H1 (cell line): ENCODE results near the gene LAMA4. TPM values are rescaled to one million over a fixed set of nuclear protein-coding genes. Genes with fewer than 3 reads are reported as not detected.

ENCODE experiments used
- CTCF ChIA-PET: fragments of 300-600 bp; sonication (Branson Sonifier 250); formaldehyde crosslinking; loops from one replicate; lab custom pipeline; 2021; ENCODE audit not compliant: partially characterized antibody; lab: Charles Lee
- POLR2A ChIA-PET: fragments of 300-600 bp; sonication (Branson Sonifier 250); formaldehyde crosslinking; loops from one replicate; lab custom pipeline; 2021; ENCODE audit warnings: inconsistent platforms; ENCODE audit not compliant: partially characterized antibody; lab: Charles Lee
- DNase-seq, 2 experiments: peaks; one replicate each; pipeline versions ENCODE4 v3.0.0 to v3.0.0-alpha.2; 2010 to 2022; ENCODE audit warnings: low spot score in 2 of 2, low read depth in 1 of 2, mixed read lengths in 1 of 2
- FAIRE-seq: peaks from 2 replicates; lab custom pipeline; 2011; peaks lifted over from hg19 to GRCh38; lab: Jason Lieb, UNC
- H2AFZ ChIP-seq: 2 replicates; pipeline ENCODE4 v1.8.1; 2012; ENCODE audit warnings: low read length, inconsistent platforms
- H2AK5ac ChIP-seq: 2 replicates; pipeline ENCODE4 v1.6.1; 2013; ENCODE audit warnings: low read depth, low read length
- H2BK120ac ChIP-seq: replicated peaks from 2 replicates; pipeline ENCODE3; 2013; ENCODE audit warnings: low read depth, low read length, inconsistent platforms
- H2BK12ac ChIP-seq: 2 replicates; pipeline ENCODE4 v1.6.1; 2013; ENCODE audit warnings: low read depth, low read length
- H2BK15ac ChIP-seq: 2 replicates; pipeline ENCODE4 v1.6.1; 2013; ENCODE audit warnings: low read length
- H2BK20ac ChIP-seq: 2 replicates; pipeline ENCODE4 v1.6.1; 2013; ENCODE audit warnings: low read length
- H2BK5ac ChIP-seq: 2 replicates; pipeline ENCODE4 v1.6.1; 2013; ENCODE audit warnings: low read depth, low read length
- H3K14ac ChIP-seq: 2 replicates; pipeline ENCODE4 v1.6.1; 2013; ENCODE audit warnings: inconsistent platforms; ENCODE audit not compliant: insufficient read length
- H3K18ac ChIP-seq: 2 replicates; pipeline ENCODE4 v1.6.1; 2013; ENCODE audit warnings: low read length; ENCODE audit errors: extremely low read depth
- H3K23ac ChIP-seq: 2 replicates; pipeline ENCODE4 v1.6.1; 2013; ENCODE audit warnings: inconsistent platforms; ENCODE audit not compliant: insufficient read length
- H3K23me2 ChIP-seq: 2 replicates; pipeline ENCODE4 v1.6.1; 2013; ENCODE audit warnings: low read depth, low read length
- H3K27ac ChIP-seq: 2 replicates; pipeline ENCODE4 v1.6.1; 2011; ENCODE audit warnings: low read depth, low read length, inconsistent platforms
- H3K27me3 ChIP-seq, 4 experiments: replicated peaks in 1 of 4; 1 replicate in 1 of 4; 2 replicates in 3 of 4; pipeline versions ENCODE4 v1.6.1 to v1.8.1; 2011 to 2013; ENCODE audit warnings: low read length in 3 of 4, mild to moderate bottlenecking in 3 of 4, inconsistent platforms in 2 of 4, mixed read lengths in 2 of 4, moderate library complexity in 1 of 4; ENCODE audit not compliant: control insufficient read depth in 3 of 4, insufficient read depth in 3 of 4; ENCODE audit errors: extremely low read depth in 1 of 4
- H3K36me3 ChIP-seq, 4 experiments: 2 replicates each; pipeline versions ENCODE4 v1.6.1 to v1.8.1; 2011 to 2013; ENCODE audit warnings: mild to moderate bottlenecking in 4 of 4, low read length in 3 of 4, moderate library complexity in 2 of 4, control low read depth in 1 of 4, inconsistent platforms in 1 of 4; ENCODE audit not compliant: insufficient read depth in 4 of 4, control insufficient read depth in 2 of 4
- H3K4ac ChIP-seq: replicated peaks from 2 replicates; pipeline ENCODE3; 2013; ENCODE audit warnings: low read length, low read depth, mixed read lengths, inconsistent platforms; ENCODE audit not compliant: insufficient read length
- H3K4me1 ChIP-seq, 4 experiments: replicated peaks in 1 of 4; 1 replicate in 1 of 4; 2 replicates in 3 of 4; pipeline versions ENCODE4 v1.6.1 to v1.8.1; 2011 to 2013; ENCODE audit warnings: low read length in 3 of 4, inconsistent platforms in 2 of 4, mixed read lengths in 1 of 4; ENCODE audit not compliant: insufficient read depth in 4 of 4, control insufficient read depth in 3 of 4
- H3K4me2 ChIP-seq, 2 experiments: 2 replicates each; pipeline versions ENCODE4 v1.6.1 to v1.8.1; 2011 to 2013; ENCODE audit warnings: low read depth in 2 of 2, low read length in 2 of 2, control low read depth in 1 of 2, inconsistent platforms in 1 of 2, mild to moderate bottlenecking in 1 of 2; ENCODE audit not compliant: insufficient read depth in 1 of 2
- H3K4me3 ChIP-seq, 4 experiments: fragments of 200-600, 300-600 bp in 1 of 4; sonication (generic), shearing (Covaris generic), sonication (Bioruptor Twin) in 1 of 4; 2 replicates each; pipeline versions ENCODE4 v1.5.1 to v1.8.1; 2011 to 2016; ENCODE audit warnings: low read length in 4 of 4, low read depth in 3 of 4, control low read depth in 2 of 4, inconsistent platforms in 2 of 4, mild to moderate bottlenecking in 2 of 4, mixed read lengths in 1 of 4, moderate library complexity in 1 of 4; ENCODE audit not compliant: insufficient read depth in 2 of 4; ENCODE audit errors: extremely low read depth in 1 of 4
- H3K56ac ChIP-seq: replicated peaks from 2 replicates; pipeline ENCODE3; 2013; ENCODE audit warnings: low read depth, mild to moderate bottlenecking, mixed read lengths, low read length, inconsistent platforms; ENCODE audit not compliant: insufficient read length
- H3K79me1 ChIP-seq: 2 replicates; pipeline ENCODE4 v1.6.1; 2013; ENCODE audit warnings: low read depth, low read length, control low read depth
- H3K79me2 ChIP-seq, 2 experiments: 2 replicates each; pipeline versions ENCODE4 v1.6.1 to v1.8.1; 2012 to 2013; ENCODE audit warnings: low read length in 2 of 2, mild to moderate bottlenecking in 2 of 2, inconsistent platforms in 1 of 2; ENCODE audit not compliant: insufficient read depth in 2 of 2, control insufficient read depth in 1 of 2
- H3K9ac ChIP-seq, 4 experiments: replicated peaks in 1 of 4; 1 replicate in 1 of 4; 2 replicates in 3 of 4; pipeline versions ENCODE4 v1.6.1 to v1.8.1; 2011 to 2013; ENCODE audit warnings: low read depth in 3 of 4, low read length in 3 of 4, control low read depth in 2 of 4, mild to moderate bottlenecking in 2 of 4, moderate library complexity in 2 of 4, inconsistent platforms in 1 of 4; ENCODE audit errors: extremely low read depth in 1 of 4
- H3K9me3 ChIP-seq, 2 experiments: 2 replicates each; pipeline versions ENCODE4 v1.6.1 to v1.8.1; 2012 to 2013; ENCODE audit warnings: mild to moderate bottlenecking in 2 of 2, moderate library complexity in 2 of 2, control low read depth in 1 of 2, inconsistent platforms in 1 of 2, low read depth in 1 of 2, low read length in 1 of 2, mixed read lengths in 1 of 2; ENCODE audit not compliant: insufficient read depth in 2 of 2
- H4K20me1 ChIP-seq, 2 experiments: replicated peaks in 1 of 2; 2 replicates each; pipeline versions ENCODE3 to v1.8.1; 2011 to 2013; ENCODE audit warnings: inconsistent platforms in 2 of 2, low read length in 2 of 2, mild to moderate bottlenecking in 1 of 2; ENCODE audit not compliant: insufficient read depth in 2 of 2, control insufficient read depth in 1 of 2
- H4K5ac ChIP-seq: 2 replicates; pipeline ENCODE4 v1.6.1; 2013; ENCODE audit warnings: low read length, low read depth, mixed read lengths, inconsistent platforms; ENCODE audit not compliant: insufficient read length
- H4K8ac ChIP-seq: 2 replicates; pipeline ENCODE4 v1.8.0; 2013; ENCODE audit warnings: mild to moderate bottlenecking, moderate library complexity, low read length, inconsistent platforms; ENCODE audit not compliant: insufficient read depth; ENCODE audit errors: extremely low read depth
- H4K91ac ChIP-seq: replicated peaks from 2 replicates; pipeline ENCODE3; 2013; ENCODE audit warnings: low read length, mixed read lengths, inconsistent platforms; ENCODE audit not compliant: insufficient read length
- BACH1 ChIP-seq: IDR thresholded peaks from 2 replicates; pipeline ENCODE4 v1.6.1; 2012; ENCODE audit warnings: low read length, improper control_type of control experiment
- CTCF ChIP-seq, 3 experiments: IDR thresholded peaks; 1 replicate in 2 of 3; 2 replicates in 1 of 3; pipeline versions ENCODE4 v1.5.1 to v1.6.1; 2011; ENCODE audit warnings: low read length in 3 of 3, mild to moderate bottlenecking in 3 of 3, inconsistent platforms in 2 of 3, low read depth in 1 of 3, moderate library complexity in 1 of 3; ENCODE audit not compliant: insufficient read depth in 1 of 3; ENCODE audit errors: control extremely low read depth in 1 of 3
- EGR1 ChIP-seq: IDR thresholded peaks from 2 replicates; pipeline ENCODE4 v1.6.1; 2011; ENCODE audit warnings: low read depth, low read length, borderline replicate concordance
- HDAC6 ChIP-seq: IDR thresholded peaks from one replicate; pipeline ENCODE4 v1.7.1; 2012; ENCODE audit warnings: low read depth, mild to moderate bottlenecking, inconsistent platforms, low read length, moderate library complexity
- MAX ChIP-seq: IDR thresholded peaks from 2 replicates; pipeline ENCODE4 v1.6.1; 2012; ENCODE audit warnings: inconsistent platforms
- NANOG ChIP-seq: IDR thresholded peaks from 2 replicates; pipeline ENCODE4 v1.6.1; 2011; ENCODE audit warnings: low read length, low read depth, mild to moderate bottlenecking, inconsistent platforms; ENCODE audit not compliant: insufficient read depth, poor library complexity, severe bottlenecking
- PHF8 ChIP-seq: fragments of 200-600 bp; sonication (generic); conservative IDR thresholded peaks from 2 replicates; pipeline ENCODE4 v1.7.1; 2012; ENCODE audit warnings: low read depth, mild to moderate bottlenecking, inconsistent platforms, low read length, moderate library complexity
- POU5F1 ChIP-seq: IDR thresholded peaks from 2 replicates; pipeline ENCODE4 v1.6.1; 2011; ENCODE audit warnings: low read depth, mild to moderate bottlenecking, low read length, moderate library complexity
- SAP30 ChIP-seq: fragments of 300-600 bp; sonication (generic); IDR thresholded peaks from 2 replicates; pipeline ENCODE4 v1.7.1; 2012; ENCODE audit warnings: low read length, moderate library complexity, mild to moderate bottlenecking, inconsistent platforms; ENCODE audit not compliant: insufficient read depth, insufficient replicate concordance
- SIRT6 ChIP-seq: IDR thresholded peaks from one replicate; pipeline ENCODE4 v1.7.1; 2012; ENCODE audit warnings: low read length, inconsistent platforms
- SIX5 ChIP-seq: IDR thresholded peaks from 2 replicates; pipeline ENCODE4 v1.6.1; 2011; ENCODE audit warnings: mild to moderate bottlenecking, low read depth, low read length
- TBP ChIP-seq: IDR thresholded peaks from 2 replicates; pipeline ENCODE4 v1.6.1; 2011; ENCODE audit warnings: low read depth, low read length, improper control_type of control experiment
- WGBS, 2 experiments: shearing (Covaris generic) in 1 of 2; methylation state at CpG; one replicate each; pipeline versions ENCODE4 v1.1.6 to v1.1.7; 2013 to 2015; ENCODE audit warnings: low lambda C conversion rate in 2 of 2, mixed read lengths in 2 of 2, inconsistent platforms in 1 of 2, low coverage in 1 of 2, missing lambda C conversion rate in 1 of 2; ENCODE audit not compliant: insufficient replicate concordance in 2 of 2, insufficient coverage in 1 of 2, insufficient read length in 1 of 2; ENCODE audit errors: extremely low coverage in 1 of 2, missing lambda C conversion rate in 1 of 2; 5-methylcytosine and 5-hydroxymethylcytosine counted together
- polyA plus RNA-seq, 7 experiments: library from polyadenylated mRNA; depleted of rRNA in 3 of 7; stranded (reverse) in 5 of 7; unstranded in 2 of 7; fragments of >200 nt in 5 of 7; fragments of 200-250 nt in 2 of 7; gene quantifications; 1 replicate in 5 of 7; 2 replicates in 1 of 7; 4 replicates in 1 of 7; pipeline versions ENCODE4 v1.2.1 to v1.2.3, GENCODE V29; 2011 to 2013; ENCODE audit warnings: missing spikeins in 2 of 7, mixed read lengths in 2 of 7
- total RNA-seq: library from RNA; stranded (reverse); fragmentation: NEBNext Ultra II Directional; extraction: Animal tissue kit (Norgen Biotek cat#: 25700); gene quantifications from 2 replicates; pipeline ENCODE4 v1.2.1, GENCODE V29; 2021

LAMA4 gene
- total and polyA plus RNA-seq, 2 of the 8 experiments (the other 6 are each of a cell fraction or from before 2014, with no cell fraction given) = 0.95 to 1.5 TPM

GRCh38 chr6:112179631-112180030, 74.7 kb downstream of the LAMA4 start:
- no peaks in the 10 kb centered on the region for H3K23me2 ChIP-seq
- H3K9me3 ChIP-seq = no peaks in the 10 kb centered on the region
- no peak overlapping the region for H2AK5ac ChIP-seq
- no peak overlapping the region for H3K27ac ChIP-seq
- no peak overlapping the region for H3K4me3 ChIP-seq
- H4K91ac ChIP-seq = no peak overlapping the region
- no peaks in the 10 kb centered on the region for H3K4me1 ChIP-seq
- ChIA-PET CTCF (interaction anchor here (0.6 to 4.3 kb wide), 46 partner anchors 8 to 537 kb away, joined by 3 to 101 read pairs (median 5); partner anchors contain the start of gene LAMA4), POLR2A (no interaction called here)
- no peak overlapping the region for H2BK15ac ChIP-seq
- no peak overlapping the region for H2BK12ac ChIP-seq
- H3K79me1 ChIP-seq = no peaks in the 10 kb centered on the region
- no peak overlapping the region for H2BK5ac ChIP-seq
- no peak overlapping the region for H3K14ac ChIP-seq
- no peaks in the 10 kb centered on the region for H3K36me3 ChIP-seq
- DNase-seq (no peak), FAIRE-seq (no peak)
- no peaks in the 10 kb centered on the region for H4K20me1 ChIP-seq
- H2BK20ac ChIP-seq = no peak overlapping the region
- no peak overlapping the region for H3K4ac ChIP-seq
- whole genome bisulfite sequencing, 2 experiments = 91% methylated on average over 3 of the region's 3 CpGs; no CpG with 5 or more reads in 1 of the 2 experiments
- no peak overlapping the region for H3K23ac ChIP-seq
- no peak overlapping the region for H3K9ac ChIP-seq
- no peak overlapping the region for H3K56ac ChIP-seq
- no peaks in the 10 kb centered on the region for H3K27me3 ChIP-seq
- H3K18ac ChIP-seq = no peak overlapping the region
- H2BK120ac ChIP-seq = no peak overlapping the region
- no peak overlapping the region for H4K5ac ChIP-seq
- no peak overlapping the region for H2AFZ ChIP-seq
- no peak overlapping the region for H4K8ac ChIP-seq
- H3K4me2 ChIP-seq = no peak overlapping the region
- no peaks in the 10 kb centered on the region for H3K79me2 ChIP-seq
- TF ChIP-seq BACH1 (no peak), TBP (no peak), SIRT6 (no peak), CTCF (IDR thresholded peaks at IDR 0.05; ENCODE audit: control extremely low read depth in 1 of 3, insufficient read depth in 1 of 3, low read depth in 1 of 3, low read length in 3 of 3) (no peak), HDAC6 (no peak), MAX (no peak), PHF8 (no peak), NANOG (no peak), SIX5 (no peak), SAP30 (no peak), POU5F1 (no peak), EGR1 (no peak)
